Activated T-helper 9 cell treated with anti-CD3 and anti-CD28 coated beads, Interleukin-2, amount 50 U/mL, for 16 hours (primary cell): ENCODE data around the gene TMEM135.

Experiments
- DNase-seq: peaks from one replicate; pipeline ENCODE4 v3.0.0-alpha.2; 2020; ENCODE audit warnings: low read depth

TMEM135 gene

GRCh38 chr11:87194985-87195820, 157.5 kb downstream of the TMEM135 start:
- DNase-seq: no peak

- DNase-seq: no peak
Measured at GRCh38 chr11:87198266-87198881, 160.6 kb downstream of the TMEM135 start.

GRCh38 chr11:87201376-87201775, 163.6 kb downstream of the TMEM135 start:
- no peak for DNase-seq

- no peak for DNase-seq
Measured at GRCh38 chr11:87203907-87204602, 166.3 kb downstream of the TMEM135 start.

- DNase-seq: no peak
Measured at GRCh38 chr11:87212891-87213290, 175.2 kb downstream of the TMEM135 start.

GRCh38 chr11:87213444-87213843, 175.7 kb downstream of the TMEM135 start:
- no peak for DNase-seq

GRCh38 chr11:87215236-87215635, 177.5 kb downstream of the TMEM135 start:
- DNase-seq: no peak

- no peak for DNase-seq
Measured at GRCh38 chr11:87219266-87219665, 181.5 kb downstream of the TMEM135 start.

GRCh38 chr11:87223816-87224215, 186.1 kb downstream of the TMEM135 start:
- DNase-seq: no peak

GRCh38 chr11:87224486-87224885, 186.8 kb downstream of the TMEM135 start:
- DNase-seq: no peak

GRCh38 chr11:87228820-87229219, 191.1 kb downstream of the TMEM135 start:
- DNase-seq: no peak

GRCh38 chr11:87230995-87231394, 193.3 kb downstream of the TMEM135 start:
- no peak for DNase-seq

GRCh38 chr11:87232320-87232719, 194.6 kb downstream of the TMEM135 start:
- no peak for DNase-seq

- no peak for DNase-seq
Measured at GRCh38 chr11:87235366-87235765, 197.6 kb downstream of the TMEM135 start.

GRCh38 chr11:87236368-87236767, 198.6 kb downstream of the TMEM135 start:
- no peak for DNase-seq

- DNase-seq: no peak
Measured at GRCh38 chr11:87239001-87239400, 201.3 kb downstream of the TMEM135 start.

- no peak for DNase-seq
Measured at GRCh38 chr11:87239531-87239930, 201.8 kb downstream of the TMEM135 start.

- no peak for DNase-seq
Measured at GRCh38 chr11:87251560-87251959, 213.8 kb downstream of the TMEM135 start.

GRCh38 chr11:87252869-87253268, 215.1 kb downstream of the TMEM135 start:
- no peak for DNase-seq

- no peak for DNase-seq
Measured at GRCh38 chr11:87254562-87254961, 216.8 kb downstream of the TMEM135 start.

- no peak for DNase-seq
Measured at GRCh38 chr11:87255589-87255988, 217.9 kb downstream of the TMEM135 start.

- no peak for DNase-seq
Measured at GRCh38 chr11:87256694-87257340, 219.1 kb downstream of the TMEM135 start.
